Measurements from ENCODE around the gene UBE2D2.

The UBE2D2 gene

DNA sequence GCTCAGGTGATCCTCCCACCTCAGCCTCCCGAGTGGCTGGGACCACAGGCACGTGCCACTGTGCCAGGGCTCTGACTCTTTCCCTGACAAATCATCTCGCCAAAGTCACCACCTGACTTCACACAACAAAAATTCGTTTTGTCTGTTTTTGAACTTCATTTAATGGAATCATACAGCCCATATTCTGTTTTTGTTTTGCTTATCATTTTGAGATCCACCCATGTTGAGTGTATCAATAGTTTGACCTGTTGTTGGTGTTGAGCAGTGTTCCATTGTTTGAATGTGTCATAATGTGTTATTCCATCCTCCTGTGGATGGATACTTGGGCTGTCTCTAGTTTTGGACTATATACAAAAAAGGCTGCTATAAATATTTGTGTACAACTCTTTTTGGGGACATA lies 6.9 kb upstream of the UBE2D2 start:
- TF ChIP-seq, protein P1, sequence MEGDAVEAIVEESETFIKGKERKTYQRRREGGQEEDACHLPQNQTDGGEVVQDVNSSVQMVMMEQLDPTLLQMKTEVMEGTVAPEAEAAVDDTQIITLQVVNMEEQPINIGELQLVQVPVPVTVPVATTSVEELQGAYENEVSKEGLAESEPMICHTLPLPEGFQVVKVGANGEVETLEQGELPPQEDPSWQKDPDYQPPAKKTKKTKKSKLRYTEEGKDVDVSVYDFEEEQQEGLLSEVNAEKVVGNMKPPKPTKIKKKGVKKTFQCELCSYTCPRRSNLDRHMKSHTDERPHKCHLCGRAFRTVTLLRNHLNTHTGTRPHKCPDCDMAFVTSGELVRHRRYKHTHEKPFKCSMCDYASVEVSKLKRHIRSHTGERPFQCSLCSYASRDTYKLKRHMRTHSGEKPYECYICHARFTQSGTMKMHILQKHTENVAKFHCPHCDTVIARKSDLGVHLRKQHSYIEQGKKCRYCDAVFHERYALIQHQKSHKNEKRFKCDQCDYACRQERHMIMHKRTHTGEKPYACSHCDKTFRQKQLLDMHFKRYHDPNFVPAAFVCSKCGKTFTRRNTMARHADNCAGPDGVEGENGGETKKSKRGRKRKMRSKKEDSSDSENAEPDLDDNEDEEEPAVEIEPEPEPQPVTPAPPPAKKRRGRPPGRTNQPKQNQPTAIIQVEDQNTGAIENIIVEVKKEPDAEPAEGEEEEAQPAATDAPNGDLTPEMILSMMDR (conservative IDR thresholded peaks at IDR 0.05; ENCODE audit: control insufficient read depth, insufficient read depth, low read depth, low read length), result no peak
- no peak for DNase-seq (ENCODE audit: low read depth)
- no peak overlapping the region for H3K4me3 ChIP-seq (ENCODE audit: control insufficient read depth, low read depth, low read length)

DNA sequence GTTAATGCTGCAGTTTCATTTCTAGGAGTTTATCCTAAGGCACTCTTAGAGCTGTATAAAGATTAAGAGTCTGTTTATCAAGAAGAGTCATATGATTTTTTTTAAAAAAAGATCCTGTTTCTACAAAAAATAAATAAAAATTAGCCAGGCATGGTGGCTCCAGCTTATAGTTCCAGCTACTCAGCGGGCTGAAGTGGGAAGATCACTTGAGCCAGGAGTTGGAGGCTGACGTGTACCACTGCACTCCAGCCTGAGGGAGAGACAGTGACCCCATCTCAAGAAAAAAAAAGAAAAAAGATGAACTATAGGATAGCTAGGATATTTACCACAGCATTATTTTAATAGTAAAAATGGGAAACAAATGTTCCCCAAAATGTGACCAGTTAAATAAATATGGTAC lies 3.3 kb upstream of the UBE2D2 start:
- no peak for DNase-seq (ENCODE audit: low read depth)
- no peak overlapping the region for H3K4me3 ChIP-seq (ENCODE audit: control insufficient read depth, low read depth, low read length)
- TF ChIP-seq, protein P1 (conservative IDR thresholded peaks at IDR 0.05; ENCODE audit: control insufficient read depth, insufficient read depth, low read depth, low read length), result no peak

DNA sequence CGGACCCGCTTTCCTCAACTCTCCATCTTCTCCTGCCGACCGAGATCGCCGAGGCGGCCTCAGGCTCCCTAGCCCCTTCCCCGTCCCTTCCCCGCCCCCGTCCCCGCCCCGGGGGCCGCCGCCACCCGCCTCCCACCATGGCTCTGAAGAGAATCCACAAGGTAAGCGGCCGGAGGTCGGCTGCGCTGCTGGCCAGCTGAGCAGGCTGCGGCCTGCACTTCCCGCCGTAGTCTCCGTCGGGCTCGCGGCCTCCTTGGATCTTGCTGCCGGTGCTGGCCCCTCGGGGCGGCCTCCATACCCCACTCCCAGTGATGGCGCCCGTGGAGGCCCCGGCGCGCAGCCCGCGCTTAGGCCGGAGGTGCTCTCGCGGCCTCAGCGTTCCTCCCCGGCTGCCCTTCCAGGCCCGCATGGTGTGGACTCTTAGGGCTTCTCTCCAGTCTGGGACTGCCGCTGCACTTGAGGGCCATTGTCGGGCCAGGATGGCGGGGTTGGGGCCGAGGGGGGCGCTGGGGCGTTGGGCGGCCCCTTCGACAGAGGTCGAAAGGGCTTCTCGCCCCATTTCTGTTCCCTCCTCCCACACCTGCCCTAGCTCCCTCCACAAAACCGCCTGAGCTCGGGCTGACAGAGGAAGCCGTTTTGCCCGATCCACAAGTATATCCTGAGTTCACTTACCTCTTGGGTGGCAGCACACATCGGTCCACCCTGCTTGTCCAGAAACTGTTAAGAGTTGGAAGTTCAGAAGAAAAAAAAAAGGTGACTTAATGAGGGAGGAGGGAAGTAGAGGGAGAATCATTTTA lies 714 bp downstream of the UBE2D2 start:
- TF ChIP-seq, protein P1 (conservative IDR thresholded peaks at IDR 0.05; ENCODE audit: control insufficient read depth, insufficient read depth, low read depth, low read length), result no peak
- H3K4me3 ChIP-seq (ENCODE audit: control insufficient read depth, low read depth, low read length), result peak overlapping the region; percentile 88
- no peak for DNase-seq (ENCODE audit: low read depth)

DNA sequence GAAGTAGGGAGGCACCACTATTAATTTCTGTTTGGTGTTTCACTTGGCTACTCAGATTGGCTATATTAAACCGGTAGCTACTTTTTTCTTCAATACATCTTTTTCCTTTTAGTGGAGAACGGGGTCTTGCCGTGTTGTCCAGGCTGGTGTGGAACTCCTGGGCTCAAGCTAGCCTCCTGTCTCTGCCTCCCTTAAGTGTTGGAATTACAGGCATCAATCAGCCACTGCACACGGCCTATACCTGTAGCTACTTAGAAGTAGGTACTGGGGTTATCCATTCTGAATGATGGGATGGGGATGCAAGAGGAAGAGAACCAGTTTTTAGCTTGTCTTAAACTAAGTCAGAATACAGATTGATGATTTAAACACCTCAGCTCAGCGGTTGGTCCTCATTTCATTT lies 1.7 kb downstream of the UBE2D2 start:
- TF ChIP-seq, protein P1 (conservative IDR thresholded peaks at IDR 0.05; ENCODE audit: control insufficient read depth, insufficient read depth, low read depth, low read length), result no peak
- DNase-seq (ENCODE audit: low read depth), result no peak
- peak overlapping the region; percentile 88 for H3K4me3 ChIP-seq (ENCODE audit: control insufficient read depth, low read depth, low read length)

GRCh38 chr5:139565411-139566305 lies 4.5 kb downstream of the UBE2D2 start:
- DNase-seq (ENCODE audit: low read depth), result peak; percentile 37
- TF ChIP-seq, protein P1 (conservative IDR thresholded peaks at IDR 0.05; ENCODE audit: control insufficient read depth, insufficient read depth, low read depth, low read length), result no peak
- H3K4me3 ChIP-seq (ENCODE audit: control insufficient read depth, low read depth, low read length), result no peak overlapping the region

GRCh38 chr5:139566611-139567010 lies 5.5 kb downstream of the UBE2D2 start:
- TF ChIP-seq, protein P1 (conservative IDR thresholded peaks at IDR 0.05; ENCODE audit: control insufficient read depth, insufficient read depth, low read depth, low read length), result no peak
- H3K4me3 ChIP-seq (ENCODE audit: control insufficient read depth, low read depth, low read length), result no peak overlapping the region
- peak; percentile 54 for DNase-seq (ENCODE audit: low read depth)

Data from fibroblast of mammary gland (primary cell).